Vagina (tissue), 2 donors: ENCODE results near the gene NFIA.

Experiments used
- CTCF ChIP-seq, 3 experiments: fragments of 450-650 bp in 2 of 3; fragments of 200-600 bp in 1 of 3; sonication (generic) in 1 of 3; IDR thresholded peaks; one replicate each; pipeline ENCODE4 v1.5.1; 2017 to 2019; ENCODE audit warnings: antibody characterized with exemption in 3 of 3, mild to moderate bottlenecking in 2 of 3, moderate library complexity in 2 of 3
- POLR2AphosphoS5 ChIP-seq, 2 donors: sonication (generic); formaldehyde crosslinking; IDR thresholded peaks; one replicate each; pipeline ENCODE4 v1.9.0; 2017; ENCODE audit warnings: antibody characterized with exemption in 2 of 2, mild to moderate bottlenecking in 2 of 2, low read depth in 1 of 2; ENCODE audit not compliant: insufficient read depth in 1 of 2

- TF ChIP-seq CTCF (IDR thresholded peaks at IDR 0.05) (no peak), POLR2AphosphoS5 (IDR thresholded peaks at IDR 0.05; ENCODE audit: insufficient read depth in 1 of 2, low read depth in 1 of 2) (no peak)
Observed at GRCh38 chr1:61329556-61329955, 247.2 kb downstream of the NFIA start.
